Measurements from ENCODE around the gene ZEB1.
"Not testable (repeated sequence)": the region's sequence is repeated elsewhere in the genome, so short reads cannot be mapped to it uniquely, and the experiment has no call there.

ZEB1 gene

GRCh38 chr10:31554556-31554955, 235.5 kb downstream of the ZEB1 start:
- Histone ChIP-seq H3F3A (ENCODE audit: insufficient read depth) (no peaks in the 10 kb centered on the region), H3K9me2 (replicated peaks; ENCODE audit: insufficient read depth, low read length) (no peaks in the 10 kb centered on the region), H3K36me3 (ENCODE audit: low read length) (no peaks in the 10 kb centered on the region), H4K20me1 (ENCODE audit: low read depth, low read length) (no peaks in the 10 kb centered on the region), H3K27me3 (ENCODE audit: low read length) (no peaks in the 10 kb centered on the region), H3K4me3 (ENCODE audit: insufficient read depth, low read length, poor library complexity, severe bottlenecking) (no peak overlapping the region), H2AFZ (ENCODE audit: low read depth, low read length, severe bottlenecking) (no peak overlapping the region), H3K9me3 (ENCODE audit: insufficient read depth, low read length) (no peaks in the 10 kb centered on the region), H3K4me2 (ENCODE audit: low read depth, low read length, poor library complexity, severe bottlenecking) (no peak overlapping the region), H3K27ac (ENCODE audit: low read depth, low read length) (no peak overlapping the region), H3K79me2 (ENCODE audit: insufficient read depth, low read length) (no peaks in the 10 kb centered on the region), H3K9ac (ENCODE audit: low read length) (no peak overlapping the region)
- TF ChIP-seq CTCF (IDR thresholded peaks at IDR 0.05; ENCODE audit: insufficient read depth, low read length, poor library complexity, severe bottlenecking), result no peak
- no peak for TF ChIP-seq EZH2phosphoT487 (conservative IDR thresholded peaks at IDR 0.05; ENCODE audit: low read length)

- Histone ChIP-seq H3K79me2 (ENCODE audit: insufficient read depth, low read length) (no peaks in the 10 kb centered on the region), H3K27ac (ENCODE audit: low read depth, low read length) (no peak overlapping the region), H3K27me3 (ENCODE audit: low read length) (no peaks in the 10 kb centered on the region), H3K4me2 (ENCODE audit: low read depth, low read length, poor library complexity, severe bottlenecking) (no peak overlapping the region), H4K20me1 (ENCODE audit: low read depth, low read length) (no peaks in the 10 kb centered on the region), H3K4me3 (ENCODE audit: insufficient read depth, low read length, poor library complexity, severe bottlenecking) (no peak overlapping the region), H3K9ac (ENCODE audit: low read length) (no peak overlapping the region), H3K36me3 (ENCODE audit: low read length) (no peaks in the 10 kb centered on the region), H3K9me3 (ENCODE audit: insufficient read depth, low read length) (no peaks in the 10 kb centered on the region), H2AFZ (ENCODE audit: low read depth, low read length, severe bottlenecking) (no peak overlapping the region), H3K9me2 (replicated peaks; ENCODE audit: insufficient read depth, low read length) (no peaks in the 10 kb centered on the region), H3F3A (ENCODE audit: insufficient read depth) (no peaks in the 10 kb centered on the region)
- no peak for TF ChIP-seq CTCF (IDR thresholded peaks at IDR 0.05; ENCODE audit: insufficient read depth, low read length, poor library complexity, severe bottlenecking)
- no peak for TF ChIP-seq EZH2phosphoT487 (conservative IDR thresholded peaks at IDR 0.05; ENCODE audit: low read length)
These were observed 238.8 kb downstream of the ZEB1 start for GRCh38 chr10:31557854-31558253.

- H3K4me3 ChIP-seq (ENCODE audit: insufficient read depth, low read length, poor library complexity, severe bottlenecking); H3K4me2 ChIP-seq (ENCODE audit: low read depth, low read length, poor library complexity, severe bottlenecking); H3K27ac ChIP-seq (ENCODE audit: low read depth, low read length); H3K36me3 ChIP-seq (ENCODE audit: low read length); H2AFZ ChIP-seq (ENCODE audit: low read depth, low read length, severe bottlenecking); H4K20me1 ChIP-seq (ENCODE audit: low read depth, low read length); H3K79me2 ChIP-seq (ENCODE audit: insufficient read depth, low read length); H3F3A ChIP-seq (ENCODE audit: insufficient read depth); H3K9me3 ChIP-seq (ENCODE audit: insufficient read depth, low read length); H3K27me3 ChIP-seq (ENCODE audit: low read length); H3K9ac ChIP-seq (ENCODE audit: low read length); H3K9me2 ChIP-seq (replicated peaks; ENCODE audit: insufficient read depth, low read length): not testable (repeated sequence)
These were observed 249.3 kb downstream of the ZEB1 start for GRCh38 chr10:31568252-31568861.

- Histone ChIP-seq H3K9me3 (ENCODE audit: insufficient read depth, low read length) (no peaks in the 10 kb centered on the region), H3K27me3 (ENCODE audit: low read length) (no peaks in the 10 kb centered on the region), H3K79me2 (ENCODE audit: insufficient read depth, low read length) (no peaks in the 10 kb centered on the region), H3K36me3 (ENCODE audit: low read length) (no peaks in the 10 kb centered on the region), H2AFZ (ENCODE audit: low read depth, low read length, severe bottlenecking) (no peak overlapping the region), H3F3A (ENCODE audit: insufficient read depth) (no peaks in the 10 kb centered on the region), H4K20me1 (ENCODE audit: low read depth, low read length) (no peaks in the 10 kb centered on the region), H3K4me3 (ENCODE audit: insufficient read depth, low read length, poor library complexity, severe bottlenecking) (no peak overlapping the region), H3K9ac (ENCODE audit: low read length) (no peak overlapping the region), H3K27ac (ENCODE audit: low read depth, low read length) (no peak overlapping the region), H3K9me2 (replicated peaks; ENCODE audit: insufficient read depth, low read length) (no peaks in the 10 kb centered on the region), H3K4me2 (ENCODE audit: low read depth, low read length, poor library complexity, severe bottlenecking) (no peak overlapping the region)
- TF ChIP-seq CTCF (IDR thresholded peaks at IDR 0.05; ENCODE audit: insufficient read depth, low read length, poor library complexity, severe bottlenecking), result no peak
- TF ChIP-seq EZH2phosphoT487 (conservative IDR thresholded peaks at IDR 0.05; ENCODE audit: low read length), result no peak
These were observed 255.6 kb downstream of the ZEB1 start for GRCh38 chr10:31574577-31574976.
